ENCODE measurements around the gene NUP93.

DNA sequence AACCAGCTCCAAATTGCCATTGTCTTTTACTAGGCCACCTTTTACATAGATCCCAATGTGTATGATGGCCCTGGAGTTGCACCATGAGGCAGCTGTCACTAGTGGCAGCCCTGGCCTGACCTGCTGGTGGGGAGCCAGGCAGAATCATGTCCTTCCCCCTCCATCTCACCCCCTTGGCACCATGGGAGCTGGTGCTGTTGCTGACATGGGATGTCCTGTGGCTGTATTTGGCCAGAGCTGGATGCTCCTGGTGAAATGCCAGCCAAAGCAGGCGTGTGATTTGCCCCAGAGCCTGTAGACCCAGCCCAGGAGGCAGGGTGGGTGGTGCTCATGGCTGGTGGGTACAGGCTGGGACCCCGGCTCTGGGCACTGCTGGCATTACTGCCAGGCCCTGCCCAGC, 153.7 kb downstream of the NUP93 start:
- TF ChIP-seq, protein P1, sequence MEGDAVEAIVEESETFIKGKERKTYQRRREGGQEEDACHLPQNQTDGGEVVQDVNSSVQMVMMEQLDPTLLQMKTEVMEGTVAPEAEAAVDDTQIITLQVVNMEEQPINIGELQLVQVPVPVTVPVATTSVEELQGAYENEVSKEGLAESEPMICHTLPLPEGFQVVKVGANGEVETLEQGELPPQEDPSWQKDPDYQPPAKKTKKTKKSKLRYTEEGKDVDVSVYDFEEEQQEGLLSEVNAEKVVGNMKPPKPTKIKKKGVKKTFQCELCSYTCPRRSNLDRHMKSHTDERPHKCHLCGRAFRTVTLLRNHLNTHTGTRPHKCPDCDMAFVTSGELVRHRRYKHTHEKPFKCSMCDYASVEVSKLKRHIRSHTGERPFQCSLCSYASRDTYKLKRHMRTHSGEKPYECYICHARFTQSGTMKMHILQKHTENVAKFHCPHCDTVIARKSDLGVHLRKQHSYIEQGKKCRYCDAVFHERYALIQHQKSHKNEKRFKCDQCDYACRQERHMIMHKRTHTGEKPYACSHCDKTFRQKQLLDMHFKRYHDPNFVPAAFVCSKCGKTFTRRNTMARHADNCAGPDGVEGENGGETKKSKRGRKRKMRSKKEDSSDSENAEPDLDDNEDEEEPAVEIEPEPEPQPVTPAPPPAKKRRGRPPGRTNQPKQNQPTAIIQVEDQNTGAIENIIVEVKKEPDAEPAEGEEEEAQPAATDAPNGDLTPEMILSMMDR (IDR thresholded peaks at IDR 0.05) = no peak
- TF ChIP-seq POLR2A (IDR thresholded peaks at IDR 0.05) = no peak
